GM12875 (cell line): ENCODE data around the gene HOXD1.

ENCODE experiments used
- H3K4me3 ChIP-seq: one replicate; pipeline ENCODE4 v1.5.1; 2011; ENCODE audit warnings: low read depth, low read length, control low read depth
- CTCF ChIP-seq: IDR thresholded peaks from 2 replicates; pipeline ENCODE4 v1.5.1; 2011; ENCODE audit warnings: low read depth, mild to moderate bottlenecking, control low read depth, inconsistent platforms, low read length, moderate library complexity, borderline replicate concordance; ENCODE audit not compliant: insufficient read depth

Gene HOXD1

GRCh38 chr2:176206682-176207081 is 18.2 kb downstream of the HOXD1 start:
- H3K4me3 ChIP-seq: no peak overlapping the region
- no peak for TF ChIP-seq CTCF

- no peak overlapping the region for H3K4me3 ChIP-seq
- no peak for TF ChIP-seq CTCF
Observed at GRCh38 chr2:176211110-176211509, 22.6 kb downstream of the HOXD1 start.

- H3K4me3 ChIP-seq: no peak overlapping the region
- TF ChIP-seq CTCF: no peak
Observed at GRCh38 chr2:176212276-176212675, 23.8 kb downstream of the HOXD1 start.

GRCh38 chr2:176213406-176213805 is 24.9 kb downstream of the HOXD1 start:
- no peak overlapping the region for H3K4me3 ChIP-seq
- no peak for TF ChIP-seq CTCF

GRCh38 chr2:176227874-176228273 is 39.4 kb downstream of the HOXD1 start:
- H3K4me3 ChIP-seq: no peak overlapping the region
- no peak for TF ChIP-seq CTCF

GRCh38 chr2:176234156-176234555 is 45.7 kb downstream of the HOXD1 start:
- H3K4me3 ChIP-seq: no peak overlapping the region
- TF ChIP-seq CTCF: no peak

- no peak overlapping the region for H3K4me3 ChIP-seq
- TF ChIP-seq CTCF: no peak
Observed at GRCh38 chr2:176234940-176235339, 46.5 kb downstream of the HOXD1 start.
